ENCODE measurements around the gene COP1. TPM values are rescaled to one million over a fixed set of nuclear protein-coding genes. Genes with fewer than 3 reads are reported as not detected.

COP1 gene
- total RNA-seq, 1 experiment from 2014 or later: 33.1 TPM

DNA sequence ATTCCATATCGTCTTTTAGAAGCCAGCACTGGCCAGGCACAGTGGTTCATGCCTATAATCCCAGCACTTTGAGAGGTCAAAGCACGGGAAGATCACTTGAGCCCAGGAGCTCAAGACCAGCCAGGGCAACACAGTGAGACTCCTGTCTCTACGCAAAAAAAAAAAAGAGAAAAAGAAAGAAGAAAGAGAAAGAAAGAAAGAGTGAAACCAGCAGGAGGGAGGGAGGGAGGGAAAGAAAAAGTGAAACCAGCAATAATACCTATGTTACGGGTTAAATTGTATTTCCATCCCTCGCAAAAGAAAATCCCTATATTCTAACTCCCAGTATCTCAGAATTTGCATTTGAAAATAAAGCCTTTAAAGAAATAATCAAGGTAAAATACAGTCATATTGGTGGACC, 10.4 kb downstream of the COP1 start:
- BruUV-seq (replicated peaks): no TSS peak
- H3K4me1 ChIP-seq (ENCODE audit: control insufficient read depth in 1 of 2, insufficient read depth in 2 of 2, low read length in 2 of 2): no peaks in the 10 kb centered on the region
- no peak overlapping the region for H2AFZ ChIP-seq (ENCODE audit: low read depth, low read length, poor library complexity, severe bottlenecking)
- no peak overlapping the region for H3K27ac ChIP-seq (ENCODE audit: low read depth, low read length)
- intact Hi-C loops (cut with micrococcal nuclease): no loop called here
- TF ChIP-seq, protein P1, sequence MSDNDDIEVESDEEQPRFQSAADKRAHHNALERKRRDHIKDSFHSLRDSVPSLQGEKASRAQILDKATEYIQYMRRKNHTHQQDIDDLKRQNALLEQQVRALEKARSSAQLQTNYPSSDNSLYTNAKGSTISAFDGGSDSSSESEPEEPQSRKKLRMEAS (IDR thresholded peaks at IDR 0.05): no peak
- no peak for TF ChIP-seq ELF1 (IDR thresholded peaks at IDR 0.05; ENCODE audit: borderline replicate concordance, low read depth)
- TF ChIP-seq YY1 (IDR thresholded peaks at IDR 0.05; ENCODE audit: extremely low read depth, insufficient replicate concordance, low read depth, low read length): no peak
- TF ChIP-seq, protein P2, sequence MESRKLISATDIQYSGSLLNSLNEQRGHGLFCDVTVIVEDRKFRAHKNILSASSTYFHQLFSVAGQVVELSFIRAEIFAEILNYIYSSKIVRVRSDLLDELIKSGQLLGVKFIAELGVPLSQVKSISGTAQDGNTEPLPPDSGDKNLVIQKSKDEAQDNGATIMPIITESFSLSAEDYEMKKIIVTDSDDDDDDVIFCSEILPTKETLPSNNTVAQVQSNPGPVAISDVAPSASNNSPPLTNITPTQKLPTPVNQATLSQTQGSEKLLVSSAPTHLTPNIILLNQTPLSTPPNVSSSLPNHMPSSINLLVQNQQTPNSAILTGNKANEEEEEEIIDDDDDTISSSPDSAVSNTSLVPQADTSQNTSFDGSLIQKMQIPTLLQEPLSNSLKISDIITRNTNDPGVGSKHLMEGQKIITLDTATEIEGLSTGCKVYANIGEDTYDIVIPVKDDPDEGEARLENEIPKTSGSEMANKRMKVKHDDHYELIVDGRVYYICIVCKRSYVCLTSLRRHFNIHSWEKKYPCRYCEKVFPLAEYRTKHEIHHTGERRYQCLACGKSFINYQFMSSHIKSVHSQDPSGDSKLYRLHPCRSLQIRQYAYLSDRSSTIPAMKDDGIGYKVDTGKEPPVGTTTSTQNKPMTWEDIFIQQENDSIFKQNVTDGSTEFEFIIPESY (IDR thresholded peaks at IDR 0.05; ENCODE audit: extremely low read depth, insufficient replicate concordance, low read length): no peak
- TF ChIP-seq SP1 (IDR thresholded peaks at IDR 0.05; ENCODE audit: low read depth): no peak
- no peak for DNase-seq (ENCODE audit: low read depth, low spot score)
- no peak for ATAC-seq
- peaks cover 17% of the 10 kb centered on the region; the same call in 1 of the 2 replicates for H4K20me1 ChIP-seq (ENCODE audit: insufficient read depth)
- H3K4me3 ChIP-seq (replicated peaks in 1 of 2; ENCODE audit: low read depth in 1 of 2, low read length in 2 of 2): no peak overlapping the region
- POLR2A ChIA-PET: no interaction called here
- CTCF ChIA-PET: no interaction called here
- H3K9me2 ChIP-seq (ENCODE audit: insufficient read depth): no peaks in the 10 kb centered on the region
- peaks cover 100% of the 10 kb centered on the region for H3K79me2 ChIP-seq (ENCODE audit: insufficient read depth, low read length)
- no peaks in the 10 kb centered on the region for H3K27me3 ChIP-seq (ENCODE audit: insufficient read depth, low read length)
- no peak overlapping the region for H3K4me2 ChIP-seq (ENCODE audit: low read length)
- no peaks in the 10 kb centered on the region for H3K36me3 ChIP-seq (ENCODE audit: control insufficient read depth in 1 of 2, insufficient read depth in 2 of 2, low read length in 2 of 2)
- RAD21 ChIA-PET (ENCODE audit: low non-redundant PET in 1 of 2, low total read pairs in 2 of 2, uncharacterized antibody in 2 of 2, unreplicated experiment in 2 of 2): no interaction called here
- no peak overlapping the region for H3K9ac ChIP-seq (ENCODE audit: low read length)
- no peaks in the 10 kb centered on the region for H3K9me3 ChIP-seq (ENCODE audit: control insufficient read depth in 1 of 2, insufficient read depth in 1 of 2, low read depth in 1 of 2, low read length in 2 of 2)

DNA sequence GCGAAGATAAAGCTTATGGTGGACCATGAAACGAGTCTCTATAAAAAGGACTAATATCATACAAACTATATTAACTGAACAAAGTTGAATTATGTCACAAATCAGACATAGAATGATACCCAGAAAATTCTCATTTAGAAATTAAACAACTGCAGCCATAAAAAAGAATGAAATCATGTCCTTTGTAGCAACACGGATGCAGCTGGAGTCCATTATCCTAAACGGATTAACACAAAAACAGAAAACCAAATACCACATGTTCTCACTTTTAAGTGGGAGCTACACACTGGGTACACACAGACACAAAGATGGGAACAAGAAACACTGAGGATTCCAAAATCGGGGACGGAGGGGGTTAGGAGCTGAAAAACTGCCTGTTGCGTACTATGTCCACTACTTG, 11.5 kb downstream of the COP1 start:
- Histone ChIP-seq H3K4me3 (replicated peaks in 1 of 2; ENCODE audit: low read depth in 1 of 2, low read length in 2 of 2) (no peak overlapping the region), H3K9ac (ENCODE audit: low read length) (no peak overlapping the region), H3K4me2 (ENCODE audit: low read length) (no peak overlapping the region), H3K9me3 (ENCODE audit: control insufficient read depth in 1 of 2, insufficient read depth in 1 of 2, low read depth in 1 of 2, low read length in 2 of 2) (no peaks in the 10 kb centered on the region), H3K4me1 (ENCODE audit: control insufficient read depth in 1 of 2, insufficient read depth in 2 of 2, low read length in 2 of 2) (no peaks in the 10 kb centered on the region), H4K20me1 (ENCODE audit: insufficient read depth) (peaks cover 17% of the 10 kb centered on the region; the same call in 1 of the 2 replicates), H3K79me2 (ENCODE audit: insufficient read depth, low read length) (peaks cover 100% of the 10 kb centered on the region), H2AFZ (ENCODE audit: low read depth, low read length, poor library complexity, severe bottlenecking) (no peak overlapping the region), H3K27me3 (ENCODE audit: insufficient read depth, low read length) (no peaks in the 10 kb centered on the region), H3K36me3 (ENCODE audit: control insufficient read depth in 1 of 2, insufficient read depth in 2 of 2, low read length in 2 of 2) (no peaks in the 10 kb centered on the region), H3K27ac (ENCODE audit: low read depth, low read length) (no peak overlapping the region), H3K9me2 (ENCODE audit: insufficient read depth) (no peaks in the 10 kb centered on the region)
- RAD21 ChIA-PET (ENCODE audit: low non-redundant PET in 1 of 2, low total read pairs in 2 of 2, uncharacterized antibody in 2 of 2, unreplicated experiment in 2 of 2): no interaction called here
- POLR2A ChIA-PET: interaction anchor here (1.0 kb wide), 1 partner anchor 12 kb away, joined by 3 read pairs; the partner anchor contains the start of gene COP1
- CTCF ChIA-PET: no interaction called here
- DNase-seq (ENCODE audit: low read depth, low spot score): no peak
- ATAC-seq: no peak
- BruUV-seq (replicated peaks): no TSS peak
- intact Hi-C loops (cut with micrococcal nuclease): no loop called here
- TF ChIP-seq ZFX (IDR thresholded peaks at IDR 0.05) (no peak), EZH2 (IDR thresholded peaks at IDR 0.05) (no peak), EGR1 (IDR thresholded peaks at IDR 0.05; ENCODE audit: low read depth) (no peak), SIN3A (IDR thresholded peaks at IDR 0.05; ENCODE audit: low read depth) (no peak), EZH2phosphoT487 (IDR thresholded peaks at IDR 0.05; ENCODE audit: borderline replicate concordance) (no peak), POLR2A (IDR thresholded peaks at IDR 0.05; ENCODE audit: borderline replicate concordance, extremely low read depth, insufficient read depth, insufficient read length) (no peak), TCF7L2 (IDR thresholded peaks at IDR 0.05; ENCODE audit: borderline replicate concordance, extremely low read depth, insufficient read depth, insufficient read length) (no peak), SRF (IDR thresholded peaks at IDR 0.05; ENCODE audit: low read depth) (no peak), CBX3 (IDR thresholded peaks at IDR 0.05; ENCODE audit: low read depth) (no peak)
- TF ChIP-seq, protein P3, sequence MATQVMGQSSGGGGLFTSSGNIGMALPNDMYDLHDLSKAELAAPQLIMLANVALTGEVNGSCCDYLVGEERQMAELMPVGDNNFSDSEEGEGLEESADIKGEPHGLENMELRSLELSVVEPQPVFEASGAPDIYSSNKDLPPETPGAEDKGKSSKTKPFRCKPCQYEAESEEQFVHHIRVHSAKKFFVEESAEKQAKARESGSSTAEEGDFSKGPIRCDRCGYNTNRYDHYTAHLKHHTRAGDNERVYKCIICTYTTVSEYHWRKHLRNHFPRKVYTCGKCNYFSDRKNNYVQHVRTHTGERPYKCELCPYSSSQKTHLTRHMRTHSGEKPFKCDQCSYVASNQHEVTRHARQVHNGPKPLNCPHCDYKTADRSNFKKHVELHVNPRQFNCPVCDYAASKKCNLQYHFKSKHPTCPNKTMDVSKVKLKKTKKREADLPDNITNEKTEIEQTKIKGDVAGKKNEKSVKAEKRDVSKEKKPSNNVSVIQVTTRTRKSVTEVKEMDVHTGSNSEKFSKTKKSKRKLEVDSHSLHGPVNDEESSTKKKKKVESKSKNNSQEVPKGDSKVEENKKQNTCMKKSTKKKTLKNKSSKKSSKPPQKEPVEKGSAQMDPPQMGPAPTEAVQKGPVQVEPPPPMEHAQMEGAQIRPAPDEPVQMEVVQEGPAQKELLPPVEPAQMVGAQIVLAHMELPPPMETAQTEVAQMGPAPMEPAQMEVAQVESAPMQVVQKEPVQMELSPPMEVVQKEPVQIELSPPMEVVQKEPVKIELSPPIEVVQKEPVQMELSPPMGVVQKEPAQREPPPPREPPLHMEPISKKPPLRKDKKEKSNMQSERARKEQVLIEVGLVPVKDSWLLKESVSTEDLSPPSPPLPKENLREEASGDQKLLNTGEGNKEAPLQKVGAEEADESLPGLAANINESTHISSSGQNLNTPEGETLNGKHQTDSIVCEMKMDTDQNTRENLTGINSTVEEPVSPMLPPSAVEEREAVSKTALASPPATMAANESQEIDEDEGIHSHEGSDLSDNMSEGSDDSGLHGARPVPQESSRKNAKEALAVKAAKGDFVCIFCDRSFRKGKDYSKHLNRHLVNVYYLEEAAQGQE (IDR thresholded peaks at IDR 0.05; ENCODE audit: low read depth): no peak

Data from HCT116 (cell line).